Endometrium (tissue), 2 donors: ENCODE data around the gene ASIC4.

Experiments
- FAIRE-seq: peaks from 2 replicates; lab custom pipeline; 2012; peaks lifted over from hg19 to GRCh38; lab: Jason Lieb, UNC
- donor health status: control.
- donor health status: control.

The ASIC4 gene

DNA sequence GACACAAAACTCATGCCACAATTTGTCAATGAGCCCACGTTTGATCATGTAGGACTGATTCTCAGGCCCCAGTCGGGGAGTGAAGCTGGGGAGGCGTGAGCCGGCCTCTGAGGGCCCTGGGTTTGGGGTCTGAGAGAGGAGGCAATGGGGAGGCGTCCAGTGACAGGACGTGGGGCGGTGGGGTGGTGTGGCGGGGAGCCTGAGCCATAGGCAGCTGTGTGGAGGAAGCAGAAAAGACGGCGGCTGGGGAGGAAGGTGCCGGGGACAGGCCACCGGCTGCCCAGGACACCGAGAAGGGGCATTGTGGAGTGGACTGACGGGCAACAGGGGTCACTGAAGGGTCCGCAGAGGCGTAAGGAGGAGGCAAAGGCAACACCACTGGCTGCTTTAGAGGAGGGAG is 22.1 kb downstream of the ASIC4 start:
- FAIRE-seq: no peak

DNA sequence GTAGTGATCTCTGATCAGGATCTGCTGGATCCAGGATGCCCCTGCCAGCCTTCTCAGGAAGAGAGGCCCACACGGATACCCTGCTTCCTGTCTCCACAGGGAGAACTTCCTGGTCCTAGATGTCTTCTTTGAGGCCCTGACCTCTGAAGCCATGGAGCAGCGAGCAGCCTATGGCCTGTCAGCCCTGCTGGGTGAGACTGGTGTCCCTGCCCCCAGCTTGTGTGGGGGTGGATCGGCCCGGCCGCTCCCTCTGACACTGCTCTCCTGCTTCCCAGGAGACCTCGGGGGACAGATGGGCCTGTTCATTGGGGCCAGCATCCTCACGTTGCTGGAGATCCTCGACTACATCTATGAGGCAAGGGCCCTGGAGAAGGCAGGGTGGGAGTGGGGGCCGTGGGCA is 22.7 kb downstream of the ASIC4 start:
- no peak for FAIRE-seq

DNA sequence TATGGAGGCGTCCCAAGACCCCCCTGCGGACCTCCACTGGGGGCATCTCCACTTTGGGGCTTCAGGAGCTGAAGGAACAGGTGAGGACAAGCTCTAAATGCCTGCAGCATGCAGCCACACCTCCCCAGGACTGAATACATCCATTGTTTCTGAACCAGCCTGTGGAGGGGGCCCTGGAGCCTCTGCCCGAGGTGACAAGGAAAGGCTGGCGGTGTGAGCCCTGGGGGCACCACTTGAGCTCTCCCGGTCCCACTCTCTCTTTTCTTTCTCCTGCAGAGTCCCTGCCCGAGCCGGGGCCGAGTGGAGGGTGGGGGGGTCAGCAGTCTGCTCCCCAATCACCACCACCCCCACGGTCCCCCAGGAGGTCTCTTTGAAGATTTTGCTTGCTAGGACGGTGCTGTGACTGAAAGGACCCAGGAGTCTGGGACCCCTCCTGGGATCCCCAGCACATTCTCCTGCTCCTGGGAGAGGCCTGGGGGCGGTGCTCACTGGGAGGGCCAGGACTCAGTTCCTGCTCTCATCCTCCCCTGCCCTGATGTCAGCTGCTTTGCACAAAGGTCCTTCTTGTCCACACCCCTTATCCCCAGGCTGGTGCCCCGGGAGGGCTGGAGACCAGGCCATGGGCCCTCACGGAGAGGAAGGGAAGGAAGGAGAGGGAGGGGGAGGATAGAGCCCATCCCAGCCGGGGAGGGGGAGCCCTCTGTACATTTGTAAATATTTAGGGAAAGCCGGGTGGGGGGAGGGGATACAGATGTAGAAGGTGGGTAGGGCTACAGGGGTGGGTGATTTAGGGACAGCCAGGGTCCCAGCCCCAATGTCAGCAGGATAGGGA is 23.6 kb downstream of the ASIC4 start:
- FAIRE-seq: no peak

DNA sequence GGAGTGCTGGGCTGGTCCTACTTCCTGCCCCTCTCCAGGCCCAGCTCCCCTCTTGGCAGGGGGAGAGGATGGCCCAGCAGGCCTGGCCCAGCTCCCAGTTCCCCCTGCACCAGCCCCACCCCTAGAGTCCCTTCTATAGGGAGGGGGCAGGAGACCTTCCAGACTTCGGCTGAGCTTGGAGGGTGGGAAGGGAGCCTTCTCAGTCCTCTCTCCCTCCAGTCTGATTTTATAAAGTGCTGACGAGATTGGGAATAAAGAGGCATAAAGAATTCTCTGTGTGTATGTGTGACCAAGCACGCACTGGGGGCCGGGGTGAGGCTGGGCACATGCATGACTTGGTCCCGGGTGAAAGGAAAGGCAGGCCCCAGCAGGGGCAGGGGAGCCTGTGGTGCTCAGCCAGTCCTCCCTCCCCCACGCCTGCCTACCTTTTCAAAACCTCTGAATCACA is 24.2 kb downstream of the ASIC4 start:
- no peak for FAIRE-seq

DNA sequence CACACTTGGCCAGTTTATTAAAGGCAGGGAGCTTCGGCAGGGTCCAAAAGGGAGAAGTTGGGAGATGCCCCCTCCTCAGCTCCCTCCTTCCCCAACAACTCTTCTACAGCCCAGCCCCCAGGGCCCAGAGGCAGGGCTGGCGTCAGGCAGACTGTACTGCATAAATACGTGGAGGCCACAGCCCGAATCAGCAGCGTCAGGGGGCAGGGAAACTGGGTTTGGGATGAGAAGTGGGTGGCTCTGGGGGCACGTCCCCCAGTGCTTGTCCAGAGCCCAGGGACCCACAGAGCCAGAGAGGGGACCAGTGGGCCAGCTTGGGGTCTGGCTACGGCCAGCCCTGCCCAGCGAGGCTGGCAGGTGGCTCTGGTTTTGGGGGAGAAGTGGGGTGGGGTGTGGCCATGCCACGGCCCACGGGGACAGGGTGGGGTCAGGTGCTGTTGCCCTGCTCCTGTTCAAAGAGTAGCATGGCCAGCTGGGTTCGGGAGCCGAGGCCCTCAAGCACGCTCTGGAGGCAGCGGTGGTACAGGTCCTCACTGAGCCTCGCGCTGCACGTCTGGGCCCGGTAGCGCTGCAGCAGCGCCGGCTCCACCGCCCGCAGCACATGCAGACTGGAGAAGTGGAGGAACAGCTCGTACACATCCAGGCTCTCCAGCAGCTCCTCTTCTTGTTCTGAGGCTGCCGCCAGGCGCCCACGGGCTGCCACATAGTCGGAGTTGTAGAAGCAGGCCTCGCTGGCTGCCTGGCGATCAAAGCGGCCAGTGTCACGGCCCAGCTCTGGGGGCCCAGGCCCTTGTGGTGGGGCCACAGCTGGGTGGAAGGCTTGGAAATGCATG is 24.9 kb downstream of the ASIC4 start:
- FAIRE-seq: no peak

DNA sequence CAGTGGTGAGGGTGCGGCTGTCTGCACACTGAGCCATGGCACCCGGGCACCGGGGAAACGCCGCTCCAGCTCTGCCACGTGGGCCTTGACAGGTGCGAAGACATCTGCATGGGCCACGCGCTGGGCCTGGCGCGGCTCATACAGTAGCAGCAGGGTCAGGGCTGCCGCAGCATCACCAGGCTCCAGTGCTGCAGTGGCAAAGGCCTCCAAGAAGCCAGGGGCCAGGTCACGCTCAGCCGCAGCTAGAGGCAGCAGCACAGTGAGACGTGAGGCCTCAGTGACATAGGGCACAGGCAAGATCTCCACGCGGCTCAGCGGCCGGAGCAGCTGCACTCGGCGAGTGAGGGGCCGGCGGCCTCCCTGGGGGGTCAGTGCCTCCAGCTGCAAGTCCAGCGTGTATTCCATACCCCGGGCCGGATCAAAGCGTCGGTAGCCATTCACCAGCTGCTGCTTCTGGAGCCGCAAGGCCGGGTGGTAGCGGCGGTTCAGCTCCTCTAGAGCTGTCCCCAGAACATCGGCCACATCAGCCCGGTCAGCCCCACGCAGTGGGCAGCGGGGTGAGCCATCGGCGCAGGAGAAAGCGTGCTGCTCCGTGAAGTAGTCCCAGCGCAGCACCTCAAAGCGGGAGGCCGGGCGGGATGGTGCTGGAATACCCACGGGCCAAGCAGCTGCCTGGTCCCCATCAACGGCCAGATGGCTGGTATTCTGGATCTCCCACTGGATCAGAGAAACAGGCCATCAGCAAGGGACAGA is 25.8 kb downstream of the ASIC4 start:
- FAIRE-seq: no peak

DNA sequence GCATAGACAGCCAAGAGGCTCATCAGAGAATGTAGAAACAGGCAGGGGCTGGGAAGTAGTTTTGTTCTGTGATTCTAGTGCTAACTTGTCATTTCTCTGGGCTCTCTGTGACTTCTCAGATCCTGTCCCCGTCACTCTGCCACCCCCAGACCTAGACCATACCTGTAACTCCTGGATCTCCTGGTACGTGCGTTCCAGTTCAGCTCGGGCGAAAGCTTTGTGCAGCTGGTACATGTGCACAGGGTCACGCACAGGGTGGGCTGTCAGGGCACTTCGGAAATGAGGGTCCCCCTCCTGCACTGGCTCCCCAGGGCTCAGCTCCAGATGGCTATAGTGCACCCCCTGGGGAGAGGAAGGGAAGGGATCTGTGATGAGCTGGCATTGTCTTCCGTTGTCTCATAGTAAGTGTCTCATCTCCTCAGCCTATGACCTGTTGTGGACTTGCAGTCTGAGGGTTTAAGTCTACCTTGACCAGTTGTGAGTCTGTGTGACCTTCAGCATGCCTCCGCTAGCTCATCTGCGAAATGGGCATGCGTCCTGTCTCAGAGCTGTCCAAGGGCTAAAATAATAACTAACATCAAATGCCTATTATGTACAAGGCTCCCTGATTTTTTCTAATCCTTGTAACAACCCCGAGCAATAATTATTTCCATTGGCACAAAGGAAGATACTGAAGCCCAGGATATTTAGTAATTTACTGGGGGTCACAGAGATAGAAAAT is 26.7 kb downstream of the ASIC4 start:
- no peak for FAIRE-seq

DNA sequence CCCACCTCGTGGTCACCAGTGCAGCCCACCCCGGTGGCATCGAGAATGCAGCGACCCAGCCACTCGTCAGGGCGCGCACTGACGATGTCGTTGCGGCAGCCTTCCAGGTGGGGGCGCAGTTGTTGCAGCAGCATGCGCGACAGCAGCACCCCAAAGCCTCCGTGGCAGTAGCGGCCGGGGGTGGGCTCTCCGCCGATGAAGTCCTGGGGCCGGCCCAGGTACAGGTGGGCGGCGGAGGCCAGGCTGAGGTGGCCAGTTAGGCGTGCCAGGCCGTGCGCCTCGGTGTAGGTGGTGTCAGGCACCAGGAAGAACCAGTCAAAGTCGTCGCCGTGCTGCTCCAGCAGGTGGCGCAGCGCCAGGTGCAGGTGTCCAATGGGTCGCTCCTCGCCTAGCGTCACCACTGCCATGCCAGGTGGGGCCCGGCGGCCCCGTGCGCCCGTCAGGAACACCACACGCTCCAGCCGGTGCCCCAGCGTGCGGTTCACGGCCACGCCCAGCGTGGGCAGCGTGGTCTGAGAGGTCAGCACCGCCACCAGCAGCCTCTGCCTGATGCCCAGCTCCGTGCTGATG is 27.4 kb downstream of the ASIC4 start:
- no peak for FAIRE-seq

DNA sequence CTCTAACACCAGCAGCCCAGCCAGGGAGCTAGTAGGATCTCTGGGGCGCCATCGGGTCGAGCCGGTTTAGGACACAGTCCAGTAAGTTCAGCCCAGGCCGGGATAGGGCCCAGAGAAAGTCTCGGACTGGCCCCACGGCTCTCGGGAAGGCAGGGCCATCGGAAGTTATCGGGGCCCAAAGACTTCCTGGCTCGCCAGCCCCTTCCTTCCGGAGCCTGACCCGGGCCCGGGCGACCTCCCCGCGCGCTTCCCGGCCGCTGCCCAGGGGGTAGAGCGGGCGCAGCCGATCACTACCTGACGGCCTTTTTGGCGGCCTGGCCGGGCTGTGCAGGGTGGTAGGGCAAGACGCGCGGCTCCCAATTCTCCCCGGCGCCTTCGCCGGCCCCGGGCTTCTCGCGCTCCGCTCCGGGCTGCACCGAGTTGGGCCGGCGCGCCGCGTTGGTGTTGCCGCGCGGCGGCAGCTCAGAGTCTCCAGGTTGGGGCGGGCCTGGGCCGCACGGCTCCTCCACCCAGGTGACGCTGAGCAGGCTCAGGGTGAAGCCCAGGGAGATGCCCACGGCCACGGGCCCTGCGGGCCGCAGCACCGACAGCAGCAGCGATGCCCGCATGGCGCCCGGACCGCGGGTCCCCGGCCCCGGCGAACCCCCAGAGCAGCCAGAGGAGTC is 28.8 kb downstream of the ASIC4 start:
- FAIRE-seq: no peak

DNA sequence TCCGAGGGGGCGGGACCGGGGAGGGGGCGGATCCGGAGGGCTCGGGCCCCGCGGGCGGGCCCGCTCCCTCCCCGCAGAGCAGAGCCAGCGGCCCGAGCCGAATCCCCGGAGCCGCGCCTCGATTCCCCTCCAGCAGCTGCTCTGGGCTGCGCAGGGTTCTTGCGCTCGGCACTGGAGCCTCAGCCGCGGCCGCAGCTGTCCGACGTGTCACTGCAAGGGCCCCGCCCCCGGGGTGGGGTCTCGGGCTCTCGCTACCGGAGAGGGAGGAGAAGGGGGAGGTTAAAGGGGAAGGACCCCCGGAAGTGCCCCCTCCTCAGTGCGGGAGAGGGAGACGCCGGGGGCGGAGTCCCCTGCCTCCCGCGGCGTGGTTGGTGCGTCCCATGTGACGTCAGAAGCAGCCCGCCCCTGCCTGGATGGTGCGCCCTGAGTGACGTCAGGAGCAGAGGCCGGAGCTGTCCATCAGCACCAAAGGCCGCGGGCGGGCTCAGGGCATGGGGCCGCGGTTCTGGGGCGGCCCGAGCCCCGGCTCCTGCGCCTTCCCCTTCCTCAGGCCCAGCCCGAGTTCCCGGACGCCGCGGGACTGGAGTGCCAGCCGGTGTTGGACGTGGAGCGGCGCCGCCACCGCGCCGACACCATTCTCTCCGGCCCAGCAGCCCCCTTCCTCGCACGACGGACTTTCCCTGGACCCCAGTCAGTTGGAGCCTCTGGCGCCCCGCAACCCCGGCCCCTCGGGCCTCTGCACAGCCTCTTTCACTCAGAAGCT is 29.5 kb downstream of the ASIC4 start, which contains the start of the genes CHPF and TMEM198:
TSS of gene CHPF (minus strand) at position 214 of the 763 bp plus-strand sequence. CDS start 271 bp downstream, outside the sequence.
TSS of gene TMEM198 (plus strand) at position 433 of the 763 bp plus-strand sequence. CDS start 700 bp downstream, outside the sequence.
- peak; percentile 97 for FAIRE-seq

DNA sequence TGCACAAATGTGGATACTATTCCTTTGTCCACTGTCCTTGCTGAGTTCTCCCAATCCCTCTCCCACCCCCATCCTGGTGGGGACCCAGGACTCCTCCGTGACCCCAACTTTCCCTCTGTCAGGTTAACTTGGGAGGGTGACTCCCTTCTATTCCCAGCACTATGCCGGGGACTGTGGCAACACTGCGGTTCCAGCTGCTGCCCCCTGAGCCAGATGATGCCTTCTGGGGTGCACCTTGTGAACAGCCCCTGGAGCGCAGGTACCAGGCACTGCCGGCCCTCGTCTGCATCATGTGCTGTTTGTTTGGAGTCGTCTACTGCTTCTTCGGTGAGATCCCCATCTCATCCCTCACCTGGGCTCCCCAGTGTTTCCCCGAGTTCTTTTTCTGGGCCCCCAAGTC is 30.3 kb downstream of the ASIC4 start:
- no peak for FAIRE-seq

DNA sequence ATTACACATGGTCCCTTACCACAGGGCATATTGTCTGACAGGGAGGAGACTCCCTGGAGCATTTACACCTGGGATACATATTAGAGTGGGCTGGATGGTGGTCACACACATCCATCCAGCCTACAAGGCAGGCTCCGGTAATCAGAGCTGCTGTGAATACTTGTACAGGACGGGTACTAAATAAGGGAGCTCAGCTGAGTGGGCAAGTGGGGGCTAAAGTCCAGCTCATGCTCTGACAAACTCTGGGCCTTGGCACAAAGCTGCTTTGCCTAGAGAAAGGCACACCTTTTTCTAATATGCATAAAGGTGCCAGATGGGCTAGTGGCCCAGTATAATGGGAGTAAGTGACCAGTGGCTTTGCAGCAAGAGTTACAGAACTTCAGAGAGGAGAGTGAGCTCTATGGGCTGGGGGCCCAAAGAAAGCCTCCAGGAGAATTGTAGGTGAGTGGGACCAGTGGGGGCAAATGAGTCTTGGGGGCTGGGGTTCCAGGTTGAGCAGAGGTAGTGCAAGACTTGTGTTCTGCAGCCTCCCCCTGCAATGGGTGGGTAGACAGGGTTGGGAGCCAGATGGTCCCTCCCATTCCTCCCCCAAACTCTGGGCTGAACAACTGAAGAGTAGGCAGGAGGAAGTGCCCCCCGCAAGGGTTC is 31.1 kb downstream of the ASIC4 start:
- no peak for FAIRE-seq

DNA sequence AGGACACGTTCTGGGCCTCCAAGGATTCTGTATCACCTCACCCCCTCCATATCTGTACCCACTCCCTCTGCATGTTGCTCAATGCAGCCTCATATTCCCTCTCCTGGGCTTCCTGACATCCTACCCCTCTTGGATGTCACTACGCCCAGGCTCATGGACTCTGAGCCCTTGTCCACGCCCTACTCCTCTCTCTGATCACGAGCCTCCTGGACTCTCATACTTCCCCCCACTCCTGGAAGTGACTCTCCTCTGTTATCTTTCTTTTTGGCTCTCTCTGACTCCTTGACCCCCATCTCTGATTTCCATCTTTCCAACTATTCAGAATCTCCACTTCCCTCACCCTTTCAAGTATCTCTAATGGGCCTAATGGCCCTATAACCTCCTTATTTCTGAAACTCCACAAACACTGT is 31.7 kb downstream of the ASIC4 start:
- FAIRE-seq: no peak

DNA sequence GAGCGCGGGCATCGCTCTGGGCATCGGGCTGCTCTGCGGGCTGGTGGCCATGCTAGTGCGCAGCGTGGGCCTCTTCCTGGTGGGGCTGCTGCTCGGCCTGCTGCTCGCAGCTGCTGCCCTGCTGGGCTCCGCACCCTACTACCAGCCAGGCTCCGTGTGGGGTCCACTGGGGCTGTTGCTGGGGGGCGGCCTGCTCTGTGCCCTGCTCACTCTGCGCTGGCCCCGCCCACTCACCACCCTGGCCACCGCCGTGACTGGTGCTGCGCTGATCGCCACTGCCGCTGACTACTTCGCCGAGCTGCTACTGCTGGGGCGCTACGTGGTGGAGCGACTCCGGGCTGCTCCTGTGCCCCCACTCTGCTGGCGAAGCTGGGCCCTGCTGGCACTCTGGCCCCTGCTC is 33.3 kb downstream of the ASIC4 start:
- no peak for FAIRE-seq

DNA sequence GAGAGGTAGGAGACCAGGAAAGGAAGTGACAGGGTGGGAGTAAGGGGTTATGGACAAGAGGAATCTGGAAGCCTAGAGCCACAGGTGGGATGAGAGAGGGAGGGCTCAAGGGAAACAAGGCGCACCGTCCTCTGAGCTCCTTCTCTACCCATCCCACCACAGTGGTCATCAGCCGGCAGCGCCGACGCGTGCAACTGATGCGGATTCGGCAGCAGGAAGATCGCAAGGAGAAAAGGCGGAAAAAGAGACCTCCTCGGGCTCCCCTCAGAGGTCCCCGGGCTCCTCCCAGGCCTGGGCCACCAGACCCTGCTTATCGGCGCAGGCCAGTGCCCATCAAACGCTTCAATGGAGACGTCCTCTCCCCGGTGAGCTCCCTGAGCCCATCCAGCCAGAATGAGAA is 34.7 kb downstream of the ASIC4 start:
- no peak for FAIRE-seq

DNA sequence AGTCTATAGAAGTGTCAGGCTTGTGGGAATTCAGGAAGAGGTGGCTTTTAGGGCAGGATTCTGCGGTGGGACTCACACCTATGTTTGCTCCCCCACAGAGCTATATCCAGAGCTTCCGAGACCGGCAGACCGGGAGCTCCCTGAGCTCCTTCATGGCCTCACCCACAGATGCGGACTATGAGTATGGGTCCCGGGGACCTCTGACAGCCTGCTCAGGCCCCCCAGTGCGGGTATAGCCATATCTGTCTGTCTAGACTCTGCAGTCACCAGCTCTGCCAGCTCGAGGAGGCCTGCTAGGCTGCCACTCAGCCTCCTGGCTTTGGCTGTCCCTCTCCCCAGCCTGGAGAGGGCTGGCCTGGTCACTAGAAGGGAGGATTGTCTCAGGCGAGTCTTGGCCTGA is 35.3 kb downstream of the ASIC4 start:
- FAIRE-seq: no peak

DNA sequence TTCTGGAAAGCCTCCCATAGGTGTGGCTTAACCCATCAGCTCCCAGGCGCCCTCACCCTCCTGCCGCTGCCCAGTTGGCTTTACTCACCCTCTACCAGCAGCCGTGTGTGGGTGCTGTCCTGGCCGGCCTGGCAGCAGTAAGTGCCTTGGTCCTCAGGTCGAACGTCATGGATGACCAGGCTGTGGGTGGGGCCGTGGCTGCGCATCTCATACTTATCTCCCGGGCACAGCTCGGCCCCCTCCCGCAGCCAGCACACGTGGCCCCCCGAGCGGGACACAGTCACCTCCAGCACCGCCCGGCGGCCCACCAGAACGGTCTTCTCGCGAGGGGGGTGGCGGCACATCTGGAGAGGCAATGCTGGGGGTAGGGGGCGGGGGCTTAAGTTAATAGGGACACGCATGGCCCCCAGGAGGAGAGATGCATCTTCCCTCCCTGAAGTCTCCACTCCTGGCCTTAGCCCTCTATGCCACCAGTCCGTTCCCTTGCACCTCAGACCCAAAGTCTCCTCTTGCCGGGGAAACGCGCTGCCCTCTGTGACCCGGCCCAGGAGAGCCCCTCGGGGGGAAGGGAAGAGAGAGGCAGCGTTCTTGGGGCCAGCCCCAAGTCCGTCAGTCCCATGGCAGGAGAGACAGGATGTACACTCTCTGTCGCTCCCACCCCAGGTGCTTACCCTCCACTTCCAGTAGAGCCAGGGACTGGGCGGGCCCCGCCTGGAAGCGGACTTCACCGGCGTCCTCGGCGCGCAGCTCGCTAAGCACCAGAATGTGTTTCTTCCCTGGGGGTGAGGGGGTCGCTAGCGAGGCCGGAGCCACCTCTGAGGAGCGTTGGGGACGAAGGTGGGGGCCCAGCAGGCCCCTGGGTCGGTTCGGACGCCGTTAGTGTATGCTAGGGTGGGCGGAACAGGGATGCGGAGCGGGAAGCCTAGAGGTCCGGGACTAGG is 37.4 kb downstream of the ASIC4 start:
- no peak for FAIRE-seq
